ENCODE measurements around the gene GALNT17. TPM values are rescaled to one million over a fixed set of nuclear protein-coding genes. Genes with fewer than 3 reads are reported as not detected.

Gene GALNT17
- polyA plus RNA-seq, 1 donor (not counting 4 experiments of a cell fraction or from before 2014, with no cell fraction given), result not detected

GRCh38 chr7:71129126-71129525 lies 2.8 kb upstream of the GALNT17 start:
- no peak for DNase-seq (ENCODE audit: low read depth, low spot score)
- Histone ChIP-seq H3K4me3 (ENCODE audit: control insufficient read depth in 2 of 3, extremely low read depth in 1 of 3, insufficient read depth in 2 of 3, low read depth in 1 of 3, low read length in 3 of 3) (no peak overlapping the region), H3K4me1 (ENCODE audit: control insufficient read depth, extremely low read depth, insufficient read depth, low read length) (no peaks in the 10 kb centered on the region), H3K9ac (ENCODE audit: control insufficient read depth, extremely low read depth, insufficient read depth, low read length) (no peak overlapping the region), H3K27ac (ENCODE audit: control insufficient read depth, insufficient read depth, low read length) (no peak overlapping the region), H3K79me2 (ENCODE audit: control insufficient read depth, insufficient read depth, low read length) (no peaks in the 10 kb centered on the region), H3K9me1 (ENCODE audit: control insufficient read depth, extremely low read depth, insufficient read depth, low read length) (no peaks in the 10 kb centered on the region), H3K27me3 (ENCODE audit: control insufficient read depth, extremely low read depth, insufficient read depth, low read length) (peaks cover 16% of the 10 kb centered on the region), H3K36me3 (ENCODE audit: control insufficient read depth in 2 of 2, extremely low read depth in 1 of 2, insufficient read depth in 2 of 2, low read length in 2 of 2) (no peaks in the 10 kb centered on the region), H3K9me3 (ENCODE audit: control insufficient read depth, low read depth, low read length) (no peaks in the 10 kb centered on the region), H4K20me1 (ENCODE audit: control insufficient read depth, extremely low read depth, insufficient read depth, low read length) (no peaks in the 10 kb centered on the region), H2AFZ (ENCODE audit: control insufficient read depth, low read length) (no peak overlapping the region), H3K4me2 (ENCODE audit: control insufficient read depth, extremely low read depth, insufficient read depth, low read depth, low read length) (no peak overlapping the region)
- FAIRE-seq, result no peak
- dilution Hi-C loops (cut with MboI; ENCODE audit: extremely low pct_ligation_motif_present, low sequenced_read_pairs), result no loop called here
- no peak for TF ChIP-seq EZH2 (IDR thresholded peaks at IDR 0.05; ENCODE audit: low read length)
- no peak for TF ChIP-seq CTCF (optimal IDR thresholded peaks at IDR 0.05 in 1 of 3, IDR thresholded peaks at IDR 0.05 in 1 of 3, conservative IDR thresholded peaks at IDR 0.05 in 1 of 3; ENCODE audit: extremely low read depth in 1 of 3, insufficient read depth in 2 of 3, low read length in 3 of 3)

- no peak overlapping the region for H2AFZ ChIP-seq (ENCODE audit: control insufficient read depth, low read length)
- no peak for FAIRE-seq
Measured at GRCh38 chr7:71130031-71130679, 1.8 kb upstream of the GALNT17 start.

More at GRCh38 chr7:71130031-71130679, 1.8 kb upstream of the GALNT17 start:
- H3K27me3 ChIP-seq (ENCODE audit: control insufficient read depth, extremely low read depth, insufficient read depth, low read length), result peaks cover 16% of the 10 kb centered on the region
- no peak for DNase-seq (ENCODE audit: low read depth, low spot score)
- H3K9me3 ChIP-seq (ENCODE audit: control insufficient read depth, low read depth, low read length), result no peaks in the 10 kb centered on the region
- H3K4me3 ChIP-seq (ENCODE audit: control insufficient read depth in 2 of 3, extremely low read depth in 1 of 3, insufficient read depth in 2 of 3, low read depth in 1 of 3, low read length in 3 of 3), result no peak overlapping the region
- no peaks in the 10 kb centered on the region for H3K79me2 ChIP-seq (ENCODE audit: control insufficient read depth, insufficient read depth, low read length)
- H4K20me1 ChIP-seq (ENCODE audit: control insufficient read depth, extremely low read depth, insufficient read depth, low read length), result no peaks in the 10 kb centered on the region
- no peaks in the 10 kb centered on the region for H3K36me3 ChIP-seq (ENCODE audit: control insufficient read depth in 2 of 2, extremely low read depth in 1 of 2, insufficient read depth in 2 of 2, low read length in 2 of 2)
- no peaks in the 10 kb centered on the region for H3K4me1 ChIP-seq (ENCODE audit: control insufficient read depth, extremely low read depth, insufficient read depth, low read length)
- H3K27ac ChIP-seq (ENCODE audit: control insufficient read depth, insufficient read depth, low read length), result no peak overlapping the region
- H3K4me2 ChIP-seq (ENCODE audit: control insufficient read depth, extremely low read depth, insufficient read depth, low read depth, low read length), result no peak overlapping the region
- dilution Hi-C loops (cut with MboI; ENCODE audit: extremely low pct_ligation_motif_present, low sequenced_read_pairs), result no loop called here
- TF ChIP-seq CTCF (optimal IDR thresholded peaks at IDR 0.05 in 1 of 3, IDR thresholded peaks at IDR 0.05 in 1 of 3, conservative IDR thresholded peaks at IDR 0.05 in 1 of 3; ENCODE audit: extremely low read depth in 1 of 3, insufficient read depth in 2 of 3, low read length in 3 of 3) (no peak), EZH2 (IDR thresholded peaks at IDR 0.05; ENCODE audit: low read length) (no peak)
- no peak overlapping the region for H3K9ac ChIP-seq (ENCODE audit: control insufficient read depth, extremely low read depth, insufficient read depth, low read length)
- H3K9me1 ChIP-seq (ENCODE audit: control insufficient read depth, extremely low read depth, insufficient read depth, low read length), result no peaks in the 10 kb centered on the region
